ENCODE measurements around the gene PTPN5.

- TF ChIP-seq CTCF (IDR thresholded peaks at IDR 0.05) (no peak), POLR2A (IDR thresholded peaks at IDR 0.05) (no peak)
Measured at GRCh38 chr11:18773104-18773503, 18.5 kb downstream of the PTPN5 start.
